CD8-positive, alpha-beta memory T cell (primary cell): ENCODE measurements around the gene TULP4. TPM values are rescaled to one million over a fixed set of nuclear protein-coding genes. Genes with fewer than 3 reads are reported as not detected.

Source experiments
- CTCF ChIA-PET: fragments of 350-600 bp; sonication (Branson Sonifier 250); formaldehyde crosslinking; loops from one replicate; lab custom pipeline; 2021; ENCODE audit warnings: antibody characterized with exemption; lab: Charles Lee
- POLR2A ChIA-PET: fragments of 350-600 bp; sonication (Branson Sonifier 250); formaldehyde crosslinking; loops from one replicate; lab custom pipeline; 2021; ENCODE audit warnings: antibody characterized with exemption; lab: Charles Lee
- DNase-seq, 5 donors: peaks; one replicate each; pipeline versions ENCODE4 v3.0.0 to v3.0.0-alpha.2; 2020 to 2022; ENCODE audit warnings: mixed read lengths in 1 of 5
- H3K27ac ChIP-seq: one replicate; pipeline ENCODE4 v1.7.0; 2013; ENCODE audit warnings: low read depth, mild to moderate bottlenecking, low read length, moderate library complexity
- H3K27me3 ChIP-seq: 2 replicates; pipeline ENCODE4 v1.7.0; 2013; ENCODE audit warnings: low read length, mild to moderate bottlenecking; ENCODE audit not compliant: insufficient read depth, poor library complexity, severe bottlenecking
- H3K36me3 ChIP-seq: 2 replicates; pipeline ENCODE4 v1.7.0; 2013; ENCODE audit warnings: mild to moderate bottlenecking, low read length, moderate library complexity; ENCODE audit not compliant: insufficient read depth
- H3K4me1 ChIP-seq: 2 replicates; pipeline ENCODE4 v1.7.0; 2013; ENCODE audit warnings: mild to moderate bottlenecking, low read length, moderate library complexity; ENCODE audit not compliant: insufficient read depth
- H3K4me3 ChIP-seq: 2 replicates; pipeline ENCODE4 v1.7.0; 2013; ENCODE audit warnings: mild to moderate bottlenecking, low read length
- H3K9me3 ChIP-seq: 2 replicates; pipeline ENCODE4 v1.7.0; 2013; ENCODE audit warnings: mild to moderate bottlenecking, low read length
- H3K27ac Mint-ChIP-seq, 8 donors: one replicate each; pipeline ENCODE4 v1.8.0; 2020 to 2021; ENCODE audit warnings: mixed read lengths in 8 of 8, mild to moderate bottlenecking in 6 of 8, inconsistent platforms in 3 of 8, moderate library complexity in 3 of 8
- H3K27me3 Mint-ChIP-seq, 2 donors: one replicate each; pipeline ENCODE4 v1.8.0; 2020 to 2021; ENCODE audit warnings: mixed read lengths in 2 of 2, mild to moderate bottlenecking in 1 of 2, moderate library complexity in 1 of 2
- H3K36me3 Mint-ChIP-seq, 3 donors: one replicate each; pipeline ENCODE4 v1.8.0; 2020 to 2021; ENCODE audit warnings: mixed read lengths in 3 of 3, inconsistent platforms in 1 of 3, mild to moderate bottlenecking in 1 of 3
- H3K4me1 Mint-ChIP-seq, 3 donors: one replicate each; pipeline ENCODE4 v1.8.0; 2020 to 2021; ENCODE audit warnings: mixed read lengths in 3 of 3, inconsistent platforms in 1 of 3, mild to moderate bottlenecking in 1 of 3
- H3K4me3 Mint-ChIP-seq, 7 donors: one replicate each; pipeline ENCODE4 v1.8.0; 2020 to 2021; ENCODE audit warnings: mixed read lengths in 7 of 7, mild to moderate bottlenecking in 6 of 7, moderate library complexity in 4 of 7, inconsistent platforms in 2 of 7
- H3K9me3 Mint-ChIP-seq, 5 donors: one replicate each; pipeline ENCODE4 v1.8.0; 2020 to 2022; ENCODE audit warnings: mixed read lengths in 5 of 5, mild to moderate bottlenecking in 3 of 5, moderate library complexity in 2 of 5, inconsistent platforms in 1 of 5
- polyA plus RNA-seq: library from polyadenylated mRNA; unstranded; fragments of 300-500 nt; fragmentation: Illumina TruSeq; gene quantifications from one replicate; pipeline ENCODE4 v1.2.3, GENCODE V29; 2021
- total RNA-seq, 2 experiments: library from RNA; stranded (reverse); gene quantifications; one replicate each; pipeline ENCODE4 v1.2.3, GENCODE V29; 2021

TULP4 gene
- total and polyA plus RNA-seq, 3 experiments from 2014 or later: 26.9 to 50.1 (median 32.1) TPM

- H3K9me3 Mint-ChIP-seq: no peaks in the 10 kb centered on the region
- CTCF ChIA-PET: no interaction called here
- Histone ChIP-seq H3K4me1 (no peaks in the 10 kb centered on the region), H3K36me3 (no peaks in the 10 kb centered on the region), H3K27me3 (no peaks in the 10 kb centered on the region), H3K4me3 (no peak overlapping the region), H3K9me3 (no peaks in the 10 kb centered on the region), H3K27ac (no peak overlapping the region)
- no peak for DNase-seq
- no peak overlapping the region for H3K4me3 Mint-ChIP-seq
- H3K27ac Mint-ChIP-seq: no peak overlapping the region
- H3K36me3 Mint-ChIP-seq: peaks cover 0 to 7% (median 3%) of the 10 kb centered on the region in 3 donors
- no peaks in the 10 kb centered on the region for H3K27me3 Mint-ChIP-seq
- H3K4me1 Mint-ChIP-seq: peaks cover 6 to 15% (median 13%) of the 10 kb centered on the region in 3 donors
- POLR2A ChIA-PET: no interaction called here
Measured at GRCh38 chr6:158369241-158369640, 57.0 kb downstream of the TULP4 start.

- Mint-ChIP-seq H3K4me1 (peaks cover 4 to 15% (median 10%) of the 10 kb centered on the region in 3 donors), H3K9me3 (no peaks in the 10 kb centered on the region), H3K27ac (peak overlapping the region in 1 of 8 donors; percentile 66), H3K27me3 (no peaks in the 10 kb centered on the region), H3K36me3 (peaks cover 0 to 9% (median 3%) of the 10 kb centered on the region in 3 donors), H3K4me3 (no peak overlapping the region)
- H3K9me3 ChIP-seq: no peaks in the 10 kb centered on the region
- no peaks in the 10 kb centered on the region for H3K36me3 ChIP-seq
- no peak overlapping the region for H3K27ac ChIP-seq
- H3K4me1 ChIP-seq: no peaks in the 10 kb centered on the region
- DNase-seq: no peak
- H3K27me3 ChIP-seq: no peaks in the 10 kb centered on the region
- no peak overlapping the region for H3K4me3 ChIP-seq
- POLR2A ChIA-PET: no interaction called here
- CTCF ChIA-PET: interaction anchor here (1.1 kb wide), 1 partner anchor 16 kb away, joined by 3 read pairs; no protein-coding TSS in a partner anchor
Measured at GRCh38 chr6:158370805-158371204, 58.5 kb downstream of the TULP4 start.

- peaks cover 2 to 15% (median 8%) of the 10 kb centered on the region in 3 donors for H3K4me1 Mint-ChIP-seq
- no peaks in the 10 kb centered on the region for H3K9me3 ChIP-seq
Measured at GRCh38 chr6:158371261-158371660, 59.0 kb downstream of the TULP4 start.

GRCh38 chr6:158372574-158372973 lies 60.3 kb downstream of the TULP4 start:
- Histone ChIP-seq H3K27me3 (no peaks in the 10 kb centered on the region), H3K27ac (no peak overlapping the region), H3K36me3 (no peaks in the 10 kb centered on the region), H3K4me1 (no peaks in the 10 kb centered on the region), H3K4me3 (no peak overlapping the region), H3K9me3 (no peaks in the 10 kb centered on the region)
- peaks cover 0 to 18% (median 3%) of the 10 kb centered on the region in 3 donors for H3K4me1 Mint-ChIP-seq
- no peaks in the 10 kb centered on the region for H3K9me3 Mint-ChIP-seq
- peaks cover 0 to 11% (median 0%) of the 10 kb centered on the region in 3 donors for H3K36me3 Mint-ChIP-seq
- H3K27me3 Mint-ChIP-seq: no peaks in the 10 kb centered on the region
- no peak for DNase-seq
- ChIA-PET POLR2A (interaction anchor here (0.6 to 0.8 kb wide), 3 partner anchors 24 to 626 kb away, joined by 3 to 4 read pairs (median 3); no protein-coding TSS in a partner anchor), CTCF (interaction anchor here (1.3 kb wide), 1 partner anchor 151 kb away, joined by 3 read pairs; no protein-coding TSS in a partner anchor)
- H3K27ac Mint-ChIP-seq: no peak overlapping the region
- peak overlapping the region in 1 of 7 donors; percentile 23 for H3K4me3 Mint-ChIP-seq

More at GRCh38 chr6:158371261-158371660, 59.0 kb downstream of the TULP4 start:
- no peak overlapping the region for H3K4me3 Mint-ChIP-seq
- ChIA-PET POLR2A (no interaction called here), CTCF (interaction anchor here (1.1 kb wide), 1 partner anchor 16 kb away, joined by 3 read pairs; no protein-coding TSS in a partner anchor)
- peak overlapping the region in 1 of 8 donors; percentile 66 for H3K27ac Mint-ChIP-seq
- Histone ChIP-seq H3K27ac (no peak overlapping the region), H3K4me3 (no peak overlapping the region), H3K27me3 (no peaks in the 10 kb centered on the region), H3K36me3 (no peaks in the 10 kb centered on the region), H3K4me1 (no peaks in the 10 kb centered on the region)
- peaks cover 0 to 9% (median 3%) of the 10 kb centered on the region in 3 donors for H3K36me3 Mint-ChIP-seq
- DNase-seq: no peak
- no peaks in the 10 kb centered on the region for H3K27me3 Mint-ChIP-seq
- no peaks in the 10 kb centered on the region for H3K9me3 Mint-ChIP-seq

- DNase-seq: no peak
- no peaks in the 10 kb centered on the region for H3K27me3 ChIP-seq
- no peak overlapping the region for H3K4me3 ChIP-seq
- CTCF ChIA-PET: interaction anchor here (1.3 kb wide), 1 partner anchor 152 kb away, joined by 3 read pairs; no protein-coding TSS in a partner anchor
- Mint-ChIP-seq H3K27me3 (no peaks in the 10 kb centered on the region), H3K4me1 (peaks cover 2 to 18% (median 3%) of the 10 kb centered on the region in 3 donors), H3K4me3 (no peak overlapping the region), H3K9me3 (no peaks in the 10 kb centered on the region), H3K36me3 (peaks cover 0 to 11% (median 2%) of the 10 kb centered on the region in 3 donors), H3K27ac (no peak overlapping the region)
- H3K9me3 ChIP-seq: no peaks in the 10 kb centered on the region
- H3K4me1 ChIP-seq: no peaks in the 10 kb centered on the region
- POLR2A ChIA-PET: interaction anchor here (0.8 kb wide), 1 partner anchor 627 kb away, joined by 3 read pairs; no protein-coding TSS in a partner anchor
- H3K36me3 ChIP-seq: no peaks in the 10 kb centered on the region
- H3K27ac ChIP-seq: no peak overlapping the region
Measured at GRCh38 chr6:158373214-158373613, 60.9 kb downstream of the TULP4 start.

GRCh38 chr6:158374020-158374419 lies 61.8 kb downstream of the TULP4 start:
- Mint-ChIP-seq H3K27ac (no peak overlapping the region), H3K4me1 (peaks cover 2 to 24% (median 8%) of the 10 kb centered on the region in 3 donors), H3K27me3 (peaks cover 0 to 1% of the 10 kb centered on the region in 2 donors), H3K4me3 (no peak overlapping the region), H3K36me3 (peaks cover 0 to 10% (median 2%) of the 10 kb centered on the region in 3 donors), H3K9me3 (no peaks in the 10 kb centered on the region)
- CTCF ChIA-PET: interaction anchor here (0.7 kb wide), 1 partner anchor 139 kb away, joined by 3 read pairs; no protein-coding TSS in a partner anchor
- Histone ChIP-seq H3K4me3 (no peak overlapping the region), H3K4me1 (no peaks in the 10 kb centered on the region), H3K36me3 (no peaks in the 10 kb centered on the region), H3K9me3 (no peaks in the 10 kb centered on the region), H3K27me3 (no peaks in the 10 kb centered on the region), H3K27ac (no peak overlapping the region)
- DNase-seq: no peak
- POLR2A ChIA-PET: no interaction called here

- Histone ChIP-seq H3K27me3 (no peaks in the 10 kb centered on the region), H3K4me3 (no peak overlapping the region), H3K36me3 (no peaks in the 10 kb centered on the region), H3K27ac (no peak overlapping the region), H3K4me1 (no peaks in the 10 kb centered on the region), H3K9me3 (no peaks in the 10 kb centered on the region)
- peaks cover 0 to 8% (median 2%) of the 10 kb centered on the region in 3 donors for H3K36me3 Mint-ChIP-seq
- CTCF ChIA-PET: no interaction called here
- H3K27me3 Mint-ChIP-seq: peaks cover 0 to 1% of the 10 kb centered on the region in 2 donors
- H3K9me3 Mint-ChIP-seq: no peaks in the 10 kb centered on the region
- H3K4me3 Mint-ChIP-seq: no peak overlapping the region
- DNase-seq: no peak
- H3K27ac Mint-ChIP-seq: peak overlapping the region in 2 of 8 donors; percentile 7 to 16
- POLR2A ChIA-PET: no interaction called here
- H3K4me1 Mint-ChIP-seq: peaks cover 12 to 35% (median 23%) of the 10 kb centered on the region in 3 donors
Measured at GRCh38 chr6:158376631-158377081, 64.4 kb downstream of the TULP4 start.

GRCh38 chr6:158377860-158378259 lies 65.6 kb downstream of the TULP4 start:
- no peak overlapping the region for H3K27ac ChIP-seq
- Mint-ChIP-seq H3K27ac (peak overlapping the region in 1 of 8 donors; percentile 61), H3K9me3 (no peaks in the 10 kb centered on the region), H3K4me1 (peaks cover 14 to 44% (median 29%) of the 10 kb centered on the region in 3 donors), H3K27me3 (peaks cover 0 to 1% of the 10 kb centered on the region in 2 donors), H3K36me3 (peaks cover 0 to 6% (median 2%) of the 10 kb centered on the region in 3 donors), H3K4me3 (no peak overlapping the region)
- CTCF ChIA-PET: interaction anchor here (1.2 kb wide), 1 partner anchor 9 kb away, joined by 4 read pairs; no protein-coding TSS in a partner anchor
- H3K27me3 ChIP-seq: no peaks in the 10 kb centered on the region
- POLR2A ChIA-PET: no interaction called here
- DNase-seq: no peak
- no peaks in the 10 kb centered on the region for H3K9me3 ChIP-seq
- no peak overlapping the region for H3K4me3 ChIP-seq
- no peaks in the 10 kb centered on the region for H3K4me1 ChIP-seq
- H3K36me3 ChIP-seq: no peaks in the 10 kb centered on the region
